A673 (cell line): Measurements from ENCODE around the gene CHTOP.

Source experiments
- EZH2 ChIP-seq: fragments of 200-600 bp; sonication (generic); IDR thresholded peaks from 2 replicates; pipeline ENCODE4 v1.6.1; 2017; ENCODE audit warnings: borderline replicate concordance, low read depth, mild to moderate bottlenecking, mixed read lengths, antibody characterized with exemption, low read length; ENCODE audit not compliant: poor library complexity, severe bottlenecking
- TF ChIP-seq, protein P1 (sequence below): fragments of 300-800, 200-600 bp; sonication (generic); conservative IDR thresholded peaks from 2 replicates; pipeline ENCODE4 v1.5.1; 2017; ENCODE audit warnings: low read depth, mild to moderate bottlenecking, antibody characterized with exemption, low read length, moderate library complexity, mixed read lengths

DNA sequence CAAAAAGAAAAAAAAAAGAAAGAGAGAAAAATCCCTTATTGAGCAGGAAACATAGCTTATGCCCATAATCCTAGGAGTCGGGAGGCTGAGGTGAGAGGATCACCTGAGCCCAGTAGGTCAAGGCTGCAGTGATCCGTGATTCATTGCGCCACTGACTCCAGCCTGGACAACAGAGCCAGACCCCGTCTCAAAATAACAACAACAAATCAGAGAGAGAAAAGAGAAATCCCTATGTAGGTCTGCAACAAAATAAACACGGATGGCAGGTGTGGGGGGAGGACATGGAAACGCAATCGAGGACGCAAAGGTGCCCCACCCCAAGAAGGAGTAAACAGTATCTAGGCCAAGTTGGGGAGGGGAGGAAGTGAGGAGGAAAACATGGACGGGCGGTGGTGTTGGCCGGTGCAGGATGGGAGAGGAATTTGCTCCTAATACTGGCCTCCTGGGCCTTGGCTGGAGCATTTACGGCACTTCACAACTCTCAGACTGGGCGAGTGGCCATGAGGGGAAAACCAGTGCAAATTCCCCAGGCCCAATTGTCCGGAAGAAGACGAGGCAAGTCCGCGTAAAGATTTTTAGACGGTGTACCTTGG, 609 bp upstream of the CHTOP start:
- TF ChIP-seq, protein P1, sequence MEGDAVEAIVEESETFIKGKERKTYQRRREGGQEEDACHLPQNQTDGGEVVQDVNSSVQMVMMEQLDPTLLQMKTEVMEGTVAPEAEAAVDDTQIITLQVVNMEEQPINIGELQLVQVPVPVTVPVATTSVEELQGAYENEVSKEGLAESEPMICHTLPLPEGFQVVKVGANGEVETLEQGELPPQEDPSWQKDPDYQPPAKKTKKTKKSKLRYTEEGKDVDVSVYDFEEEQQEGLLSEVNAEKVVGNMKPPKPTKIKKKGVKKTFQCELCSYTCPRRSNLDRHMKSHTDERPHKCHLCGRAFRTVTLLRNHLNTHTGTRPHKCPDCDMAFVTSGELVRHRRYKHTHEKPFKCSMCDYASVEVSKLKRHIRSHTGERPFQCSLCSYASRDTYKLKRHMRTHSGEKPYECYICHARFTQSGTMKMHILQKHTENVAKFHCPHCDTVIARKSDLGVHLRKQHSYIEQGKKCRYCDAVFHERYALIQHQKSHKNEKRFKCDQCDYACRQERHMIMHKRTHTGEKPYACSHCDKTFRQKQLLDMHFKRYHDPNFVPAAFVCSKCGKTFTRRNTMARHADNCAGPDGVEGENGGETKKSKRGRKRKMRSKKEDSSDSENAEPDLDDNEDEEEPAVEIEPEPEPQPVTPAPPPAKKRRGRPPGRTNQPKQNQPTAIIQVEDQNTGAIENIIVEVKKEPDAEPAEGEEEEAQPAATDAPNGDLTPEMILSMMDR, result no peak
- TF ChIP-seq EZH2, result no peak
